ENCODE data around the gene DIP2A. TPM values are rescaled to one million over a fixed set of nuclear protein-coding genes. Genes with fewer than 3 reads are reported as not detected.

The DIP2A gene
- total and polyA plus RNA-seq, 7 experiments from 2014 or later: 16.9 to 118 (median 105) TPM

- H3K27ac Mint-ChIP-seq: no peak overlapping the region
- H3K36me3 Mint-ChIP-seq: peaks cover 6 to 13% (median 11%) of the 10 kb centered on the region in 5 donors
- H3K4me3 ChIP-seq (ENCODE audit: low read length): no peak overlapping the region
- POLR2A ChIA-PET: interaction anchor here (3.2 kb wide), 1 partner anchor 40 kb away, joined by 11 read pairs; the partner anchor contains the start of gene PRMT2
- H3K4me3 Mint-ChIP-seq: no peak overlapping the region
- no peak overlapping the region for H3K27ac ChIP-seq (ENCODE audit: low read depth, low read length)
- H3K36me3 ChIP-seq (ENCODE audit: control insufficient read depth in 2 of 3, insufficient read depth in 3 of 3, low read length in 3 of 3): no peaks in the 10 kb centered on the region
- H3K9me3 Mint-ChIP-seq: peaks cover 7 to 41% (median 20%) of the 10 kb centered on the region in 11 donors
- intact Hi-C loops (cut with micrococcal nuclease): no loop called here
- no peaks in the 10 kb centered on the region for H3K27me3 ChIP-seq (ENCODE audit: control insufficient read depth in 2 of 2, insufficient read depth in 2 of 2, low read length in 2 of 2)
- peaks cover 0 to 12% of the 10 kb centered on the region in 2 donors for H3K4me1 ChIP-seq (ENCODE audit: control insufficient read depth in 2 of 2, insufficient read depth in 2 of 2, low read length in 2 of 2)
- H3K27me3 Mint-ChIP-seq: no peaks in the 10 kb centered on the region
- CTCF ChIA-PET: no interaction called here
- peaks cover 0 to 20% (median 0%) of the 10 kb centered on the region in 3 experiments for H3K9me3 ChIP-seq (ENCODE audit: control insufficient read depth in 2 of 3, low read length in 3 of 3)
- ATAC-seq (no peak), DNase-seq (no peak)
- H3K4me1 Mint-ChIP-seq: peaks cover 6 to 42% (median 19%) of the 10 kb centered on the region in 7 donors
Measured at GRCh38 chr21:46596201-46596600, 137.5 kb downstream of the DIP2A start.

- ATAC-seq: no peak
- H3K9me3 Mint-ChIP-seq: peaks cover 0 to 33% (median 17%) of the 10 kb centered on the region in 11 donors
- intact Hi-C loops (cut with micrococcal nuclease): no loop called here
- Histone ChIP-seq H3K9me3 (ENCODE audit: control insufficient read depth in 2 of 3, low read length in 3 of 3) (peaks cover 0 to 20% (median 0%) of the 10 kb centered on the region in 3 experiments), H3K4me1 (ENCODE audit: control insufficient read depth in 2 of 2, insufficient read depth in 2 of 2, low read length in 2 of 2) (peaks cover 0 to 12% of the 10 kb centered on the region in 2 donors), H3K27ac (ENCODE audit: low read depth, low read length) (no peak overlapping the region), H3K4me3 (ENCODE audit: low read length) (no peak overlapping the region), H3K36me3 (ENCODE audit: control insufficient read depth in 2 of 3, insufficient read depth in 3 of 3, low read length in 3 of 3) (no peaks in the 10 kb centered on the region), H3K27me3 (ENCODE audit: control insufficient read depth in 2 of 2, insufficient read depth in 2 of 2, low read length in 2 of 2) (no peaks in the 10 kb centered on the region)
- no peak for DNase-seq
- H3K27ac Mint-ChIP-seq: peak overlapping the region in 1 of 9 donors; percentile 59
- peaks cover 4 to 51% (median 22%) of the 10 kb centered on the region in 7 donors for H3K4me1 Mint-ChIP-seq
- no peak overlapping the region for H3K4me3 Mint-ChIP-seq
- ChIA-PET POLR2A (interaction anchor here (1.3 to 3.2 kb wide), 4 partner anchors 9 to 39 kb away, joined by 3 to 11 read pairs (median 4); partner anchors contain the start of gene PRMT2), CTCF (no interaction called here)
- H3K27me3 Mint-ChIP-seq: no peaks in the 10 kb centered on the region
- peaks cover 0 to 12% (median 4%) of the 10 kb centered on the region in 5 donors for H3K36me3 Mint-ChIP-seq
Measured at GRCh38 chr21:46597031-46597430, 138.3 kb downstream of the DIP2A start.

GRCh38 chr21:46597896-46598343, 139.2 kb downstream of the DIP2A start:
- intact Hi-C loops (cut with micrococcal nuclease): no loop called here
- peaks cover 0 to 10% (median 3%) of the 10 kb centered on the region in 5 donors for H3K36me3 Mint-ChIP-seq
- Histone ChIP-seq H3K9me3 (ENCODE audit: control insufficient read depth in 2 of 3, low read length in 3 of 3) (peaks cover 0 to 20% (median 0%) of the 10 kb centered on the region in 3 experiments), H3K4me1 (ENCODE audit: control insufficient read depth in 2 of 2, insufficient read depth in 2 of 2, low read length in 2 of 2) (peaks cover 0 to 12% of the 10 kb centered on the region in 2 donors), H3K27ac (ENCODE audit: low read depth, low read length) (no peak overlapping the region), H3K36me3 (ENCODE audit: control insufficient read depth in 2 of 3, insufficient read depth in 3 of 3, low read length in 3 of 3) (no peaks in the 10 kb centered on the region), H3K4me3 (ENCODE audit: low read length) (no peak overlapping the region), H3K27me3 (ENCODE audit: control insufficient read depth in 2 of 2, insufficient read depth in 2 of 2, low read length in 2 of 2) (no peaks in the 10 kb centered on the region)
- ChIA-PET CTCF (interaction anchor here (0.7 kb wide), 1 partner anchor 30 kb away, joined by 3 read pairs; no protein-coding TSS in a partner anchor), POLR2A (interaction anchor here (0.8 to 2.1 kb wide), 5 partner anchors 8 to 38 kb away, joined by 3 to 7 read pairs (median 4); partner anchors contain the start of gene PRMT2)
- peaks cover 0 to 25% (median 14%) of the 10 kb centered on the region in 11 donors for H3K9me3 Mint-ChIP-seq
- no peak overlapping the region for H3K4me3 Mint-ChIP-seq
- H3K27ac Mint-ChIP-seq: no peak overlapping the region
- ATAC-seq (no peak), DNase-seq (no peak)
- H3K4me1 Mint-ChIP-seq: peaks cover 4 to 58% (median 30%) of the 10 kb centered on the region in 7 donors
- no peaks in the 10 kb centered on the region for H3K27me3 Mint-ChIP-seq

GRCh38 chr21:46598581-46599572, 140.2 kb downstream of the DIP2A start:
- Mint-ChIP-seq H3K36me3 (peaks cover 0 to under 1% (median 0%) of the 10 kb centered on the region in 5 donors), H3K27me3 (no peaks in the 10 kb centered on the region), H3K4me1 (peaks cover 4 to 61% (median 33%) of the 10 kb centered on the region in 7 donors), H3K9me3 (peaks cover 0 to 16% (median 5%) of the 10 kb centered on the region in 11 donors), H3K27ac (peak overlapping the region; percentile 5 to 84 (median 69)), H3K4me3 (peak overlapping the region in 3 of 10 donors; percentile 36 to 43 (median 41))
- H3K9me3 ChIP-seq (ENCODE audit: control insufficient read depth in 2 of 3, low read length in 3 of 3): peaks cover 0 to 12% (median 0%) of the 10 kb centered on the region in 3 experiments
- DNase-seq (peak in 2 of 9 donors; percentile 26 to 37), ATAC-seq (no peak)
- ChIA-PET CTCF (interaction anchor here (0.7 kb wide), 1 partner anchor 29 kb away, joined by 3 read pairs; no protein-coding TSS in a partner anchor), POLR2A (interaction anchor here (2.1 kb wide), 1 partner anchor 36 kb away, joined by 7 read pairs; the partner anchor contains the start of gene PRMT2)
- no peak overlapping the region for H3K27ac ChIP-seq (ENCODE audit: low read depth, low read length)
- intact Hi-C loops (cut with micrococcal nuclease): no loop called here
- peaks cover 0 to 12% of the 10 kb centered on the region in 2 donors for H3K4me1 ChIP-seq (ENCODE audit: control insufficient read depth in 2 of 2, insufficient read depth in 2 of 2, low read length in 2 of 2)
- no peak overlapping the region for H3K4me3 ChIP-seq (ENCODE audit: low read length)
- no peaks in the 10 kb centered on the region for H3K36me3 ChIP-seq (ENCODE audit: control insufficient read depth in 2 of 3, insufficient read depth in 3 of 3, low read length in 3 of 3)
- H3K27me3 ChIP-seq (ENCODE audit: control insufficient read depth in 2 of 2, insufficient read depth in 2 of 2, low read length in 2 of 2): no peaks in the 10 kb centered on the region

- CTCF ChIA-PET: interaction anchor here (0.8 kb wide), 1 partner anchor 12 kb away, joined by 3 read pairs; no protein-coding TSS in a partner anchor
- Mint-ChIP-seq H3K4me1 (peaks cover 11 to 75% (median 46%) of the 10 kb centered on the region in 7 donors), H3K36me3 (no peaks in the 10 kb centered on the region), H3K27ac (peak overlapping the region in 6 of 9 donors; percentile 50 to 84 (median 74)), H3K4me3 (peak overlapping the region in 1 of 10 donors; percentile 43), H3K9me3 (peaks cover 0 to 3% (median 0%) of the 10 kb centered on the region in 11 donors), H3K27me3 (no peaks in the 10 kb centered on the region)
- intact Hi-C loops (cut with micrococcal nuclease): no loop called here
- Histone ChIP-seq H3K4me1 (ENCODE audit: control insufficient read depth in 2 of 2, insufficient read depth in 2 of 2, low read length in 2 of 2) (peaks cover 6 to 19% of the 10 kb centered on the region in 2 donors), H3K36me3 (ENCODE audit: control insufficient read depth in 2 of 3, insufficient read depth in 3 of 3, low read length in 3 of 3) (no peaks in the 10 kb centered on the region), H3K27me3 (ENCODE audit: control insufficient read depth in 2 of 2, insufficient read depth in 2 of 2, low read length in 2 of 2) (no peaks in the 10 kb centered on the region), H3K9me3 (ENCODE audit: control insufficient read depth in 2 of 3, low read length in 3 of 3) (no peaks in the 10 kb centered on the region), H3K27ac (ENCODE audit: low read depth, low read length) (no peak overlapping the region), H3K4me3 (ENCODE audit: low read length) (no peak overlapping the region)
- POLR2A ChIA-PET: interaction anchor here (1.0 to 1.4 kb wide), 2 partner anchors 19 to 40 kb away, joined by 3 to 4 read pairs; no protein-coding TSS in a partner anchor
- ATAC-seq (no peak), DNase-seq (no peak)
Measured at GRCh38 chr21:46600305-46600704, 141.6 kb downstream of the DIP2A start.

- Histone ChIP-seq H3K9me3 (ENCODE audit: control insufficient read depth in 2 of 3, low read length in 3 of 3) (no peaks in the 10 kb centered on the region), H3K4me3 (ENCODE audit: low read length) (no peak overlapping the region), H3K36me3 (ENCODE audit: control insufficient read depth in 2 of 3, insufficient read depth in 3 of 3, low read length in 3 of 3) (no peaks in the 10 kb centered on the region), H3K4me1 (ENCODE audit: control insufficient read depth in 2 of 2, insufficient read depth in 2 of 2, low read length in 2 of 2) (peaks cover 13 to 25% of the 10 kb centered on the region in 2 donors), H3K27ac (ENCODE audit: low read depth, low read length) (no peak overlapping the region), H3K27me3 (ENCODE audit: control insufficient read depth in 2 of 2, insufficient read depth in 2 of 2, low read length in 2 of 2) (no peaks in the 10 kb centered on the region)
- H3K9me3 Mint-ChIP-seq: no peaks in the 10 kb centered on the region
- DNase-seq (no peak), ATAC-seq (no peak)
- no peak overlapping the region for H3K4me3 Mint-ChIP-seq
- intact Hi-C loops (cut with micrococcal nuclease): no loop called here
- peak overlapping the region in 3 of 9 donors; percentile 41 to 68 (median 43) for H3K27ac Mint-ChIP-seq
- no peaks in the 10 kb centered on the region for H3K36me3 Mint-ChIP-seq
- H3K27me3 Mint-ChIP-seq: no peaks in the 10 kb centered on the region
- peaks cover 15 to 75% (median 53%) of the 10 kb centered on the region in 7 donors for H3K4me1 Mint-ChIP-seq
- ChIA-PET CTCF (interaction anchor here (0.8 kb wide), 1 partner anchor 11 kb away, joined by 3 read pairs; no protein-coding TSS in a partner anchor), POLR2A (interaction anchor here (1.0 to 1.7 kb wide), 3 partner anchors 20 to 41 kb away, joined by 3 to 4 read pairs (median 4); no protein-coding TSS in a partner anchor)
Measured at GRCh38 chr21:46600978-46601377, 142.3 kb downstream of the DIP2A start.
